Measurements from ENCODE around the gene TNRC6C. TPM values are rescaled to one million over a fixed set of nuclear protein-coding genes. Genes with fewer than 3 reads are reported as not detected.

TNRC6C gene
- polyA plus RNA-seq, 1 donor (not counting 4 experiments of a cell fraction or from before 2014, with no cell fraction given): 0.34 TPM

DNA sequence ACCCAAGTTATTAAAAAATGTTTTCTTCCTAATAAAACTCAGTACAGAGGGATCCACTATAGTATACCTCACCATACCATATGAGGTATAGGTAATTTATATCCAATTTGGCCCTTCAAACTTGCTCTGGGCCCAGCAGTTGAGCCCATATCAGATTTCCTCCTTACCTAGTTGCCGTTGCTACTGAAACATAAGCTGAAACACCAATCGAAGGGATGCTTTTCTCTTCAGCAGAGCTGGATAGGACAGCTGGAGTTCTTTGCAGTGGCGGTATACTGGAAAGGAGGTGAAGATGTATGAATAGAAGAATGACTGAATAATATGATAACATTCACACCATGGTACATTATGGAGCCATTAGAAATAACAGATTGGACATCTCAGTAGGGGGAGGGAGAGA lies 42.7 kb downstream of the TNRC6C start:
- H3K27ac ChIP-seq (ENCODE audit: control insufficient read depth, insufficient read depth, low read length): no peak overlapping the region
- no peak overlapping the region for H3K9ac ChIP-seq (ENCODE audit: control insufficient read depth, extremely low read depth, insufficient read depth, low read length)
- DNase-seq (ENCODE audit: low read depth, low spot score) (no peak), FAIRE-seq (no peak)
- no peak overlapping the region for H3K4me3 ChIP-seq (ENCODE audit: control insufficient read depth in 2 of 3, extremely low read depth in 1 of 3, insufficient read depth in 2 of 3, low read depth in 1 of 3, low read length in 3 of 3)
- no peaks in the 10 kb centered on the region for H3K9me3 ChIP-seq (ENCODE audit: control insufficient read depth, low read depth, low read length)
- no peaks in the 10 kb centered on the region for H3K9me1 ChIP-seq (ENCODE audit: control insufficient read depth, extremely low read depth, insufficient read depth, low read length)
- no peak overlapping the region for H2AFZ ChIP-seq (ENCODE audit: control insufficient read depth, low read length)
- H3K4me2 ChIP-seq (ENCODE audit: control insufficient read depth, extremely low read depth, insufficient read depth, low read depth, low read length): no peak overlapping the region
- dilution Hi-C loops (cut with MboI; ENCODE audit: extremely low pct_ligation_motif_present, low sequenced_read_pairs): no loop called here
- no peaks in the 10 kb centered on the region for H3K27me3 ChIP-seq (ENCODE audit: control insufficient read depth, extremely low read depth, insufficient read depth, low read length)
- no peaks in the 10 kb centered on the region for H3K36me3 ChIP-seq (ENCODE audit: control insufficient read depth in 2 of 2, extremely low read depth in 1 of 2, insufficient read depth in 2 of 2, low read length in 2 of 2)
- no peak for TF ChIP-seq EZH2 (IDR thresholded peaks at IDR 0.05; ENCODE audit: low read length)
- TF ChIP-seq, protein P1, sequence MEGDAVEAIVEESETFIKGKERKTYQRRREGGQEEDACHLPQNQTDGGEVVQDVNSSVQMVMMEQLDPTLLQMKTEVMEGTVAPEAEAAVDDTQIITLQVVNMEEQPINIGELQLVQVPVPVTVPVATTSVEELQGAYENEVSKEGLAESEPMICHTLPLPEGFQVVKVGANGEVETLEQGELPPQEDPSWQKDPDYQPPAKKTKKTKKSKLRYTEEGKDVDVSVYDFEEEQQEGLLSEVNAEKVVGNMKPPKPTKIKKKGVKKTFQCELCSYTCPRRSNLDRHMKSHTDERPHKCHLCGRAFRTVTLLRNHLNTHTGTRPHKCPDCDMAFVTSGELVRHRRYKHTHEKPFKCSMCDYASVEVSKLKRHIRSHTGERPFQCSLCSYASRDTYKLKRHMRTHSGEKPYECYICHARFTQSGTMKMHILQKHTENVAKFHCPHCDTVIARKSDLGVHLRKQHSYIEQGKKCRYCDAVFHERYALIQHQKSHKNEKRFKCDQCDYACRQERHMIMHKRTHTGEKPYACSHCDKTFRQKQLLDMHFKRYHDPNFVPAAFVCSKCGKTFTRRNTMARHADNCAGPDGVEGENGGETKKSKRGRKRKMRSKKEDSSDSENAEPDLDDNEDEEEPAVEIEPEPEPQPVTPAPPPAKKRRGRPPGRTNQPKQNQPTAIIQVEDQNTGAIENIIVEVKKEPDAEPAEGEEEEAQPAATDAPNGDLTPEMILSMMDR (optimal IDR thresholded peaks at IDR 0.05 in 1 of 3, IDR thresholded peaks at IDR 0.05 in 1 of 3, conservative IDR thresholded peaks at IDR 0.05 in 1 of 3; ENCODE audit: extremely low read depth in 1 of 3, insufficient read depth in 2 of 3, low read length in 3 of 3): no peak
- no peaks in the 10 kb centered on the region for H3K79me2 ChIP-seq (ENCODE audit: control insufficient read depth, insufficient read depth, low read length)
- H3K4me1 ChIP-seq (ENCODE audit: control insufficient read depth, extremely low read depth, insufficient read depth, low read length): no peaks in the 10 kb centered on the region
- H4K20me1 ChIP-seq (ENCODE audit: control insufficient read depth, extremely low read depth, insufficient read depth, low read length): no peaks in the 10 kb centered on the region

DNA sequence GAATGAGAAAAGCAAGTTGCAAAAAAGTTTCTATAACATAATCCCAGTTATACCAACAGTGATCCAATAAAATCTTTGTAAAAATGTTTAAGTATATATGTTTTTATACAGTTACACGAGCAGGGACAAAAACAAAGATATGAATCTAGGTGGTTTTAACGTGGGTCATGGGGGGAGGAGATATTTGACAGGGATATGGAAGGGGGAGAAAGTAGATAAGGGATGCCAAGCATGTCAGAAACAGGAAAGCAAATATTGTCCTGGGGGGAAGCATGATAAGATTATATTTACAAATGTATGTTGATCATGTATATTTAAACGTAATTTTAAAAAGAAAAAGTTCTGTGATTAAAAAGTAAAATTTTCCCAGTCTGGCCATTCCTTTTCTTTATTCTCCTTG lies 43.1 kb downstream of the TNRC6C start:
- no peaks in the 10 kb centered on the region for H3K9me3 ChIP-seq (ENCODE audit: control insufficient read depth, low read depth, low read length)
- no peak for DNase-seq (ENCODE audit: low read depth, low spot score)
- FAIRE-seq: no peak
- H3K4me2 ChIP-seq (ENCODE audit: control insufficient read depth, extremely low read depth, insufficient read depth, low read depth, low read length): no peak overlapping the region
- no peak overlapping the region for H2AFZ ChIP-seq (ENCODE audit: control insufficient read depth, low read length)
- H3K4me3 ChIP-seq (ENCODE audit: control insufficient read depth in 2 of 3, extremely low read depth in 1 of 3, insufficient read depth in 2 of 3, low read depth in 1 of 3, low read length in 3 of 3): no peak overlapping the region
- no peaks in the 10 kb centered on the region for H3K9me1 ChIP-seq (ENCODE audit: control insufficient read depth, extremely low read depth, insufficient read depth, low read length)
- H3K9ac ChIP-seq (ENCODE audit: control insufficient read depth, extremely low read depth, insufficient read depth, low read length): no peak overlapping the region
- dilution Hi-C loops (cut with MboI; ENCODE audit: extremely low pct_ligation_motif_present, low sequenced_read_pairs): no loop called here
- no peaks in the 10 kb centered on the region for H3K27me3 ChIP-seq (ENCODE audit: control insufficient read depth, extremely low read depth, insufficient read depth, low read length)
- TF ChIP-seq EZH2 (IDR thresholded peaks at IDR 0.05; ENCODE audit: low read length): no peak
- TF ChIP-seq, protein P1 (optimal IDR thresholded peaks at IDR 0.05 in 1 of 3, IDR thresholded peaks at IDR 0.05 in 1 of 3, conservative IDR thresholded peaks at IDR 0.05 in 1 of 3; ENCODE audit: extremely low read depth in 1 of 3, insufficient read depth in 2 of 3, low read length in 3 of 3): no peak
- no peaks in the 10 kb centered on the region for H4K20me1 ChIP-seq (ENCODE audit: control insufficient read depth, extremely low read depth, insufficient read depth, low read length)
- H3K4me1 ChIP-seq (ENCODE audit: control insufficient read depth, extremely low read depth, insufficient read depth, low read length): no peaks in the 10 kb centered on the region
- H3K36me3 ChIP-seq (ENCODE audit: control insufficient read depth in 2 of 2, extremely low read depth in 1 of 2, insufficient read depth in 2 of 2, low read length in 2 of 2): no peaks in the 10 kb centered on the region
- H3K27ac ChIP-seq (ENCODE audit: control insufficient read depth, insufficient read depth, low read length): no peak overlapping the region
- H3K79me2 ChIP-seq (ENCODE audit: control insufficient read depth, insufficient read depth, low read length): no peaks in the 10 kb centered on the region

Data from keratinocyte (primary cell).